ENCODE results near the gene RSRC1.
"Not testable (repeated sequence)": the region's sequence is repeated elsewhere in the genome, so short reads cannot be mapped to it uniquely, and the experiment has no call there.

Gene RSRC1, protein sequence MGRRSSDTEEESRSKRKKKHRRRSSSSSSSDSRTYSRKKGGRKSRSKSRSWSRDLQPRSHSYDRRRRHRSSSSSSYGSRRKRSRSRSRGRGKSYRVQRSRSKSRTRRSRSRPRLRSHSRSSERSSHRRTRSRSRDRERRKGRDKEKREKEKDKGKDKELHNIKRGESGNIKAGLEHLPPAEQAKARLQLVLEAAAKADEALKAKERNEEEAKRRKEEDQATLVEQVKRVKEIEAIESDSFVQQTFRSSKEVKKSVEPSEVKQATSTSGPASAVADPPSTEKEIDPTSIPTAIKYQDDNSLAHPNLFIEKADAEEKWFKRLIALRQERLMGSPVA

DNA sequence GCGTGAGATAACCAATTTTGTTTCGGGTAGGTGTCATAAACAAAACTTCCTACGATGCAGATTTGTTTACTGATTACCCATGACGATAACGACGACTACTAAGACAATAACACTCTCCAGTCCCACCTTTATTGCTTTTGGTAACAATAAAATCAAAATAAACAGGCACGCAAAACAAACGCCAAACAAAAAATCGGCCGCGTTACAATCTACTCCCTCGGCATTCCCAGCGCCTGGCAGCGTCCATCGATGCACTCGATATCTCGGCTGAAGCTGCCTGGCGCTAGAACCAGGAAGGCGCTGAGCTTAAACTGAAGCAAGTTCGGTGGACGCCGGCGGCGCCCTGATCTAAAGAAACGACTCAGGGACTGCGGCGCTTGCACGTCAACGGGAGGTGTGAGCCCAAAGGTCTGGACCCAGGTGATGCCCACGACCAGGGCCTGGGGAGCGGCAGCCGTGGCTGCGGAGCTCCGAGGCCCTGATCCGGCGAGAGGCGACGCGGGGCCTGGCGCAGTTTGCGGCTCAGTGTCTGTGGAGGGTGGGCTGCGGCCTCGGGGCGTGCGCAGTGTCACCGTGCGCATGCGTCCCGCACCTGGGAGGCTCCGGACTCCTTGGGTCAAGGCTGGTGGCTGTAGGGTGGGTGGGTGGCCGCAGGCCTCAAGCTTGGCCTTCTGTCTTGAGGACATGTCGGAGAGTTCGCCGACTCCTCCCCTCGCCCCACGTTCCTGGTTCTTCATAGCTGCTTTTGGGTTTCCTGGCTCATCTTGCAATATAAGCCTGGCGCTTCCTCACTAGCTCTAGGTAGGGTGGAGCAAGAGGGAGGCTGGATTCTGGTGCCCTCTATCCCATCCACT, at the start of gene RSRC1:
Gene RSRC1 (plus strand): TSS at position 286 of the 854 bp plus-strand sequence. CDS start 12,016 bp downstream, outside the sequence.
- peak; percentile 63 for DNase-seq (ENCODE audit: low read depth, low spot score)

DNA sequence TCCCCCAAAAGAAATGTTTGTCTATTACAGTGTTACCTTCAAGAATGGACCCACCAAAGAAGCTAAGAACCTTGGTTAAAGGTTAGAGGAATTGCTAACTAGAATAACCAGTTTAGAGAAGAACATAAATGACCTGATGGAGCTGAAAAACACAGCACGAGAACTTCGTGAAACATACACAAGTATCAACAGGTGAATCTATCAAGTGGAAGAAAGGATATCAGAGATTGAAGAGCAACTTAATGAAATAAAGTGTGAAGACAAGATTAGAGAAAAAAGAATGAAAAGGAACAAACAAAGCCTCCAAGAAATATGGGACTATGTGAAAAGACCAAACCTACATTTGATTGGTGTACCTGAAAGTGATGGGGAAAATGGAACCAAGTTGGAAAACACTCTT, 44.3 kb upstream of the RSRC1 start:
- DNase-seq (ENCODE audit: low read depth, low spot score) = not testable (repeated sequence)

DNA sequence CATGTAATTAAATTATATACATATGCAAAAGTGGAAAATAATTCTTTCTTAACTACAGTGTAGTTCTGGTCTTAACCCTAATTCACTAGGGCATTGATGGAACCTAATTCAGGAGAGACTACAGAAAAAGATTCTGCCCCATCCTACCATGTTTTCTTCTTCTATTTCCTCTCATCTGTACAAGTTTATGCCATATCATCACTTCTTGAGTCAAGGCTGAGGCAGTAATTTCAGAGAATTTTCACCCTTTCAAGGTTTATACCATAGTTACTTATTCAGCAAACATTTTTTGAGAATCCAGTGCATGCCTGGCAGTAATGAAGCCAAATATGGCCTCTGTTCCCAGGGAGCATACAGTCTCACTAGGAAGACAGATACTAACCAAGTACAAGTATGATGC, 37.1 kb upstream of the RSRC1 start:
- no peak for DNase-seq (ENCODE audit: low read depth, low spot score)

DNA sequence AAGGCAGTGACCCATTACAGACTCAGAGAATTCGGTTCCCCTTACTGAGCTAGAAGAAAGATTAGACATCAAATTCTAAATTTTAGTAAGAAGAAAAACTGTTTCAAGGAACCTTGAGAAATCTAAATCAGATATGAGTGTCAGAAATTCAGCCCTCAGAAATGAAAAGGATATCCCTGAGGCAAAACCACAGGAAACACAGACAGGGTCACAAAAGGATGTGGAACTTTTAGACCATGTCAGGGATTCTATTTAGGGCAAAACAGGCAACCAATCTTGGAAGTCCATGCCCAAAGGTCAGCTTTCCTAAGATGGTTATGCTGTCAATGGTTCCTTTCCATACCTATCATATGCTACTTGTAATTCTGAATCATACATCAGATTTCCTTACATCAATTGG, 35.3 kb upstream of the RSRC1 start:
- no peak for DNase-seq (ENCODE audit: low read depth, low spot score)

DNA sequence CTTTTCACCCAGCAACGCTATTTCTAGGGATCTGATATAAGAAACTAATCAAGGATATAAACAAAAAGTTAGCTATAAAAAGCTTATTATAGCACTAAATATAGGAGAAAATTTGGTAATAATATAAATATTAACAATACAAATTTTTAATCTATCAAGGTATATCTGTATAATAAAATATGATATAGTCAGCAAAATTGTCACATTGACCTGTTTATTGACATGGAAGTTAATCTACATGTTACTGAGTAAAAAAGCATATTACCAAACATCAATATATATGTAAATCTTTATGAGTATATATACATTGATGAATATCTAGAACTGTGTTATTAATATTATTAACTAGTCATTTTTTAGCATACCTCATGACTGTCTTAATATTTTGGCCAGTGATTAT, 30.3 kb upstream of the RSRC1 start:
- DNase-seq (ENCODE audit: low read depth, low spot score) = no peak

DNA sequence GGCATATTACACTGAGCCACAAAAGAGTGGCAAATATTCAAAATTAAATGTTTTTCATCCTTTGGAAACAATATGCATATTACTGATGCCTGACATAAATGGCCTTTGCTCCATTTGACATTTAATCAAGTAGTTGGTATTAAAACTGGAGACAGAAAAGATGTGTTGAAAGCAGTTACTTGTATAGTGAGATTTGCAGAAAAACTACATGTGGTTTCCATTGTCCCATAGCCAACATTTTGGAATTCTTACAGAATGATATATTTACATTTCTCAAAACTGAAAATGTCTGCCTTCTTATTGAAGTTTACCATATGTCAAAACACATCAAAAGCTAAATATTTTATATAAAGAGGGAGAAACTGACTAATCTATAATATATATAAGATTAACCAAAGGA, 25.2 kb upstream of the RSRC1 start:
- no peak for DNase-seq (ENCODE audit: low read depth, low spot score)

DNA sequence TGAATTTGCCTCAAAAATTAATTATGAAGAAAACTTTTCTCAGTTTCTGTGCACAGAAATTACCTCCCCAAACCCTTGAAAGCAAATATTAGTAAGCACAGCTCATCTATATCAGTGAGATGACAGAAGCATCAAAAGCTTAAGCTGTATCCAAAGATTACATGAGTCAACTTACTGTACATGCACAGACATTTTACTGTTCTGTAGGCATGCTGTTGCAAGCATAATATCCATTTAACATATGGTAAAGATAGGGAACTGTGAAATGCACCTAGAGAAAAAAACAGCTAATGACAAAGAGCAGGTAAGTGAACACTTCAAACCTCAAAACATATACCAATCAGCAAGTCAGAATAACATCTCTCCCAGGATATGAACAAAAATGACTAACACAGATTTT, 24.5 kb upstream of the RSRC1 start:
- no peak for DNase-seq (ENCODE audit: low read depth, low spot score)

DNA sequence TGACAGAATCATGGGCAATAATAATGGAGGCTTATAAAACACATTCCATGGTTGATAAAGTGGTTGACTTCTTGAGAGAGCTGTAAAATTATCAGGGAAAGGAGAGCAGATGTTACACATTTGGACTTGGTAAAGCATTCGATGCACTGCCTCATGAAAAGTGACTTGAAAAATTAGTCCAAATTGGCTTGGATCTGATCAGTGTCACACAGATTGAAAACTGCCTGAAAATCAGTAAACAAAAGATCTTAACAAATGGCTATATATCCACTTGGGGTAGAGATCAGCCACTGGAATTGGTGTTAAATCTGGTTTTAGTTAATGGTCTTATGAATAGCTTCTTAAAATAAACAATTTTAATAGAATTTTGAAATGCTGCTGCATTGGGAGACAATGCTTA, 24.0 kb upstream of the RSRC1 start:
- DNase-seq (ENCODE audit: low read depth, low spot score) = no peak

DNA sequence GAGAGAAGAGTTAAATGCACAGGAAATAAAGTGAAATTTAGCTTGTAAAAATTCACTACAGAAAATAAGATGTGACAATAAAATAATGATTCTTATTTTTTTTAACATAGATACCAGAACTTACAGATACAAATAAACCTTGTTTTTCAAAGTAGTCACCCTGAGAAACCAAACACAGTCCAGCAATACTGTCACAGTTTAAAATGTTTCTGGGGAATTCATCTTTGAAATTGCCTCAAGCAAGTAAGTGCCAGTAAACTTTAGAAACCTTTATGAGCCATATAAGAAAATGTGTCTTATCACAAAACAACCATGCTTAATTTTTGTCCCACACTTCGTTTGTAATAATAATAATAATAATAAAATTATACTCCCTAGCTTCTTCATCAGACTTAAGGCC, 23.5 kb upstream of the RSRC1 start:
- no peak for DNase-seq (ENCODE audit: low read depth, low spot score)

DNA sequence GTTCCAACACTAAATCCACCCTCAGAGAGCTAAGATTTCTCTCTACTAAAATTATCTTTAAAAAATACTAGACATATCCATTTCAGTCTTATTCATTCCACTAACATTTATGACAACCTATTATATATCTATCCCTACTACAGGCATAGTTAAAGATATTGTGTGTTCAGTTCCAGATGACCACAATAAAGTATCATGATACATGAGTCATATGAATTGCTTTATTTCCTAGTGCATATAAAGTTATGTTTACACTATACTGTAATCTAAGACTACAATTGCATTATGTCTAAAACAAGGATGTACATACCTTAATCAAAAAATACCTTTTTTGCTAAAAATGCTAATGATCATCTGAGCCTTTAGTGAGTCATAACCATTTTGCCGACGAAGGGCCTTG, 23.1 kb upstream of the RSRC1 start:
- no peak for DNase-seq (ENCODE audit: low read depth, low spot score)

DNA sequence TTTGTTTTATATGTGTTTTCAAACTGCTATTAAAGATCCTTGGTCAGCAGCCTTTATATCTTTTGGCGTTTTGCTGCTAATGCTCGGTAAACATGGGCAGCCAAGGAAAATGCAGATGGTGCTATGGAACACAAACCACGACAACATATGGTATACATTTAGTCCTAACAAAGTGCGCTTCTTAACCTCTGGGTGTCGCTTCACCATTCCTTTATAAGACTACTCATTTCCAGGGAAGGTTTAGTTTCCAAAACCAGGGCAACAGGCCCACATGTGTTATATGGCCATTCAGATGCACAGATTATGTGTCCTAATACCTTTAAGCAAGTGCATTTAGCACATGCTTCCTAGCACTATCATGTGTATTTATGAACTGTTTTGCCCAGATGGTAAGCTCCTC, 18.4 kb upstream of the RSRC1 start:
- DNase-seq (ENCODE audit: low read depth, low spot score) = no peak

DNA sequence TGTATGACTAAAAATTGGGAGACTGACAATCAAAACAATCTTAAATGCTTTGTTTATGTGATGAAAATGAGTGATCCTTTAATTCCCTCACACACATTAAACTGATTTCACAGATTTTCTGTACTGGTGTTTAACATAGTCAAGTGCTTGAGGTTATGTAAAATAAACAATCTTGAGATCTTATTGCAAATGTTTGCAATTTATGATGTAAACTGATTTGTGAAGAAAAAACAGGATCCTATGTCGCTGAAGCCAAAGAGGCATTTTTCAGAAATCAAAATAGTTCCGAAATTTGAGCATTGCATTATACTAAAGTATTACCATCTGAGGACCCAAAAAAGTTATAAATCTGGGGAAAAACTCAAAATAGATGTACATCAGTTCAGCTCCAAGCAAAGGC, 16.4 kb upstream of the RSRC1 start:
- no peak for DNase-seq (ENCODE audit: low read depth, low spot score)

DNA sequence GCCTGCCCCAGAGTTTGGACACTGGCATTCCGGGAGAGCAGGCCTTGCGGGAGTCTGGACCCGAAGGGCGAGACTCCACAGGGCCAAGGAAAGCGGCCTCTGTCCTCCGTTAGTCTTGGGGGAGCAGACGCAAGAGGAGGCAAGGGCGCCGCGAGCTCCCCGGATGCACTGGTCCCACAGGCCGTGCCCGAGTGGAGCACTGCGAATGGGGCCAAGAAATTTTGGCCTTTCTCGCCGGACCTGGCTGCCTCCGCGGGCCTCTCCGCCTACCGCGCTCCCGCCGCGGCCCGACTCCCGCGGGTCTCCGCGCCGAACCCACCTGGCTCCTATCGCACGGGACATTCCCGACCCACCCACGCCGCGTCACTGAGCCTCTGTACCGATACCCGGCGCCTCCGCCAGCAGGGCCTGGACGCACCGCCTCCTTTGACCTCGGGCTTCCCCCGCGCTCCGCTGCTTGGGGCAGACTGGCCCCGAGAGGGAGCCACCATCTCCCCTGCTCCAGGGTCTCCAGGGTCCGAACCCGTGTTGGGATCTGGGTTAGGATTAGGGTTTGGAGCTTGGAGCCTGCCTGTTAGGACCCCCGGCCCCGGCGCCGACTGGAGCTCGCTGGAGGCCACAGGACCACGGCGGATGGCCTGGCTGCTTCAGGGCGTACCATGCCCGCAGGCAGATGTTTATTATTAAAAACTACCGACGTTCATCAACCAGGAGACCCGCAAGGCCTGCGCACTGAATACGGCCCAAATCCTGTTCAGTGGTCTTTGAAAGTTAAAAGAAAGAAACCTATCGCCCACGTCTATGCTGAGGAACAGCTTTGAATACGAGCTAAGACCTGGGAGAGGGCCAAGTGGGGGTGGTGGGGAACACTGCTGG, 15.4 kb upstream of the RSRC1 start:
- no peak for DNase-seq (ENCODE audit: low read depth, low spot score)

DNA sequence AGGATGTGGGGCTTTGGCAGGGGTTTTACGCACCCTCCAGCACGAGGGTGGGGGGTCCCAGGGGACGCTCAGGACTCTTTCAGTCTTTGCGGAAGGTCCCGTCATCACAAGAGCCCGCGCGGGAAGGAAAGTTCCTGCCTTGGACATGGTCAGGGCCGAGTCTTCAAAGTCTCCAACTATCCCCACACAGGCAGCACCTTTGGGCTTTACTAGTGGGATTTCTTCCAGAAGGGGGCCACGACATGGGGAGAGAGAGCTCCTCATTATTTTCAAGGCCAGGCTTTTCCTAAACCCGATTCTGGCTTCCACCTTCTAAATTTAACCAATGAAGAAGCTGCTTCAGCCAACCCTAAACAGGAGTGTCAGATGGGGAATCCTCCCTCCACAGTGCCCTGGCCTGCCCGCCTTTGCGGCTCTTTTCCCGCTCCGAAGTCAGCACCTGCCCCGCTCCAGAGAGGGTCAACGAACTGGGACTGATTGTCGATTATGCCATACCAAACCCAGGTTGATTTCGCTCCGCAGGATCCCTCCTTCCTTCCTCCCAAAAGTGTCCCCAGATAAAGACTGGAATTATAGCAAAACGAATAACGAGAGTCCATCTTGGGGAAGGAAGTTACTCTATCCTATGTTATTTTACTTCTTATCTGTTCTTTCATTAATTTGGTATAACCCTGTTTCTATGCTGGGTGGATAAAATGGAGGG, 14.6 kb upstream of the RSRC1 start:
- DNase-seq (ENCODE audit: low read depth, low spot score) = no peak

DNA sequence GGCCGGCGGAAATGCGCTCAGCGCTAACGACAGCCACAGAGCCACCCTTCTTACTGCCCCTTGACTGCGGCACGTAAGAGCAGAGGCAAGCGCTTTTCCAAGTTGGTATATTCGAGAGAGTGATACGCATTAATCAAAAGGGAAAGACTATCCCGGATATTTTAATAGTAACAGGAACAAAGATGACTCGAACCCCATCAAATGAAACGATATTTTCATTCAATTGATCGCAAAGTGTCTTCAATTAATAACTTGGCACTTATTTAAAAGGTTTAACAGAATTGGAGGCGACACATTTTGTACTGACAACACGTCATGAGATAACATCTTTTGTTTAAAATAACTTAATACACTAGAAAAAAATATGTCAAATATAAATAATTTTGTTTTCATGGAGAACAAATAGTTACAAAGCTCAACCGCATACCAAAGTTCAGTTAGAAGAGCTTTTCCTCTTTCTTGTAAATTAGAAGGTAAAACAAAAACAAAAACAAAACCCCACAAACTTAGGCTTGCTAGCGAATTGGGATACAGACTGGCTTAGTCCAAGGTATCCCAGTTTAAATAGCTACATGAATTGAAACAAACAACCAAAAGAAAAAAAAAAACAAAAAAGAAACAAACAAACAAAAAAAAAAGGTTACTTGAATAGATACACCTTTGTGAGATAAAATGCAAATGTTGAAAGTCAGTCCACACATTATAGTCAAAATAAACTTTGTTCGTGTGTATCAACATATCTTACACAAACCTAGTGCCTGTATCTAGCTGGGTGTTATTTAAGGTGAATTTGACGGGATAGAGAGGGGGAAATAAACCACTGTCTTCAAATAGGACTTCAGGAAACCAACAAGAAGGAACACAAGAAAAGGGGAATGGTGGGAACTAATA, 13.8 kb upstream of the RSRC1 start:
- DNase-seq (ENCODE audit: low read depth, low spot score) = no peak

DNA sequence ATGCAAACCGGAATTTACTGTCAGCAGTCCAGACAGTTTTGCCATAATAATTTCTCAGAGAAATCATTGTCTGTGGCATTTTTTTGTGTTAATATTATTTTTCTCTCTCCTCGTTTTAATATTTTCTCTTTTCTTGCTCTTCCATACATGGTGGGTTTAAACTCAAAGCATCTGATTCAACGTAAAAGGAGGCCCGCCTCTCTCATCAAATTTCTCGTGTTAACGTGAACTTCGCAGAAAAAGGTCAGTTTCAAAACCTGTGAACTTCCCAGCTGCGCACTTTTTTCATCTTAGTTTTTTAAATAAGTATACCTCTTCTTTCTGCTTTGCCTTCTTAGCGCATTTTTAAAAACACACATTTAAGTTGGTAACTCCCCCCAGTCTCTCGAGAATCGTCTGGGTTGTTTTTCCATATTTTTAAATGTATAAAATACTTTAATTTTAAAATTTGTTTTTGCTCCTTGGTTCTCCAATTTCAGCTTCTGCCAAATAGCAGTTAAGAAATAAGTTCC, 12.8 kb upstream of the RSRC1 start:
- DNase-seq (ENCODE audit: low read depth, low spot score) = no peak

DNA sequence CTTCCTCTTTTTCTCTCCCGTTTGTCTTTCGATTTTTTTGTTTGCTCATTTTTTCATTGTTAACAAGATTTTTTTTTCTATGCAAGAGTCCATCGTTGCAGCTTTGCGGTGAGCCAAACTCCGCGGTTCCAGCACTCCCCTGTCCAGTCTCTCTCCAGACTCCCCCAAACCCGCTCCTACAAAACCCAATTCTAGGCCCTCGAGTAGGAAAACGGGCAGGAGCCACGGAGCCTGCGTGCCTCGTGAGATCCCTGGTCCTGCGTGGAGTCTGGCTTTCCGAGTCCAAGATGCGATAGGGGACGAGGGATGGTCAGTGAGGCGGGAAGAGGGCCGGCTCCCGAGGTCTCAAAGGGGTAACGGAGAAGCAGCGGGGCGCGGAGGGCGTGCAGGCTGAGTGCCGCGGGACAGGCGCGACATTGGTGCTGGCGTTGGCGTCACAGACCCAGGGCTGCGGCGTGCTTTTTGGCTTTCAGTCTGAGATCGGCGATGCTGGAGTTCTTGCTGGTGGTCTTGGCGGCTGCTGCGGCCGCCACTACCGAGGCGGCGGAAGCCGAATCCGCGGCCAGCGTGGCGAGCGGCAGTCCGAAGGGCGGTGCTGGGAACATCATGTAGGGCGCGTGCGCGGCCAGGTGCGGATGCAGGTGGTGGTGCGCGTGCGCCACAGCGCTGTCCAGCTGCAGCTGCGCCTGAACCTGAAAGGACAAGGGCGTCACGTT, 12.1 kb upstream of the RSRC1 start:
- DNase-seq (ENCODE audit: low read depth, low spot score) = peak; percentile 33

DNA sequence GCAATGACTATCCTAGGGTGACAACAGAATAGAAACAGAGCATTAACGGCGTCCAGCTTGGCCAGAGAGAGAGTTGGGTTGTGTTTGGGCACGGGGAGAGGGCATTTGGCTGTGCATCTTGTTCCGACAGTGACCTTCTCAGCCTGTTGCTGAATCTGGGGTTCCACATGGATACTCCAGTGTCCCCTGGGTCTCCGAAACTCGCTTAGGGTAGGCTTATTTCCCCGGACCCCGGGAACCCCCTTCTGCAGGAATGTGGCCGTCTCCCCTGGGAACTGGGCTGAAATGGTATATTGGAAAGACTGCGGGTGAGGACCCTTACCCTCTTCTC, 11.6 kb upstream of the RSRC1 start:
- DNase-seq (ENCODE audit: low read depth, low spot score) = no peak

DNA sequence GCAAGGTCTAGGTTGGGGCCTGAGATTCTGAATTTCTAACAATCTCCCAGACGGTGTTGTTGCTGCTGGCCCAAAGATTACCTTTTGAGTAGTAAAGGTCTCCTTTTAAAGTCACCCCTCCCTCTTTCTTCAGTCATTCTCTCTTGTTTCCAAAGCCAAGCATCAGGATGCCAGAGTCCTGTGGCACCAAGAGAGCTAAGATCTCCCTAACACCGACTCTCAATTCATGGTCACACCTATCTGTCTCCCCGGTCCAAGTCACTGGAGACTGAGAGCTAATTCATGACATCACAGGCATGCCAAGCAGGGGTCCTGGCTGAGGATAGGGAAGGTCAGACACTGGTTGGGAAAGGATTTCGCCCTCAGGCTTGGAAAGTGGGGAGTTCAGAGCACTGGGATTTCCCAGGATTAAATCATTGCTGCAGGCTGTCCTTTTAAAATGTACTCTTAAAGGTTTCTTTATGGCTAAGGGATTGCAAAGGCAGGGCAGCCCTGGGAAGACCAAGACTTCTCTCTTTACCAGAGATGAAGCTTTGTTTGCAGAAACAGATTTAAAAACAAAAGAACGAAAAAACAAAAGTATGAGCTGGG, 11.0 kb upstream of the RSRC1 start:
- no peak for DNase-seq (ENCODE audit: low read depth, low spot score)
